Endothelial cell of umbilical vein (primary cell): Measurements from ENCODE around the gene IMPACT. TPM values are rescaled to one million over a fixed set of nuclear protein-coding genes. Genes with fewer than 3 reads are reported as not detected.

Experiments used
- BruUV-seq: library from RNA; stranded (reverse); fragments of 400-500 nt; replicated peaks from 2 replicates; lab custom pipeline; 2021; lab: Mats Ljungman, UMichigan
- CTCF ChIA-PET: fragments of 300-600, 350-600 bp; sonication (Branson Sonifier 250); formaldehyde crosslinking; loops from one replicate; lab custom pipeline; 2021; ENCODE audit warnings: antibody characterized with exemption, inconsistent platforms; lab: Charles Lee
- POLR2A ChIA-PET: fragments of 300-600, 350-600 bp; sonication (Branson Sonifier 250); formaldehyde crosslinking; loops from one replicate; lab custom pipeline; 2021; ENCODE audit warnings: antibody characterized with exemption, inconsistent platforms; lab: Charles Lee
- DNase-seq: peaks from one replicate; pipeline ENCODE4 v3.0.0-alpha.2; 2011; ENCODE audit warnings: low read depth, low spot score
- FAIRE-seq: peaks from 2 replicates; lab custom pipeline; 2011; peaks lifted over from hg19 to GRCh38; lab: Jason Lieb, UNC
- H2AFZ ChIP-seq: 2 replicates; pipeline ENCODE4 v1.6.0; 2012; ENCODE audit warnings: low read depth, low read length, control low read depth, inconsistent platforms
- H3K27ac ChIP-seq: 2 replicates; pipeline ENCODE4 v1.5.1; 2011; ENCODE audit warnings: low read depth, mild to moderate bottlenecking, control low read depth, low read length, moderate library complexity; ENCODE audit not compliant: insufficient read depth
- H3K27me3 ChIP-seq, 2 experiments: 2 replicates each; pipeline versions ENCODE4 v1.6.0 to v1.6.1; 2011; ENCODE audit warnings: low read length in 2 of 2, mixed read lengths in 1 of 2; ENCODE audit not compliant: control insufficient read depth in 2 of 2, insufficient read depth in 2 of 2
- H3K36me3 ChIP-seq, 2 experiments: 2 replicates in 1 of 2; 3 replicates in 1 of 2; pipeline ENCODE4 v1.5.1; 2011; ENCODE audit warnings: low read length in 2 of 2, mild to moderate bottlenecking in 1 of 2, moderate library complexity in 1 of 2; ENCODE audit not compliant: control insufficient read depth in 2 of 2, insufficient read depth in 2 of 2; ENCODE audit errors: extremely low read depth in 1 of 2
- H3K4me1 ChIP-seq: 3 replicates; pipeline ENCODE4 v1.5.1; 2011; ENCODE audit warnings: mild to moderate bottlenecking, low read length; ENCODE audit not compliant: control insufficient read depth, insufficient read depth; ENCODE audit errors: extremely low read depth
- H3K4me2 ChIP-seq: 2 replicates; pipeline ENCODE4 v1.6.1; 2011; ENCODE audit warnings: low read length, control low read depth, mixed read lengths; ENCODE audit not compliant: insufficient read depth
- H3K4me3 ChIP-seq, 3 experiments: fragments of 200-600 bp in 1 of 3; sonication (generic), shearing (Covaris generic) in 1 of 3; replicated peaks in 1 of 3; 2 replicates each; pipeline ENCODE4 v1.5.1; 2011 to 2016; ENCODE audit warnings: control low read depth in 3 of 3, low read length in 3 of 3, mild to moderate bottlenecking in 2 of 3, inconsistent platforms in 1 of 3, low read depth in 1 of 3, moderate library complexity in 1 of 3; ENCODE audit not compliant: insufficient read depth in 1 of 3
- H3K79me2 ChIP-seq: 2 replicates; pipeline ENCODE4 v1.6.0; 2012; ENCODE audit warnings: low read length, inconsistent platforms; ENCODE audit not compliant: control insufficient read depth, insufficient read depth
- H3K9ac ChIP-seq: replicated peaks from 2 replicates; pipeline ENCODE3; 2011; ENCODE audit warnings: low read length, control low read depth; ENCODE audit not compliant: insufficient read depth; ENCODE audit errors: extremely low read depth
- H3K9me1 ChIP-seq: replicated peaks from 3 replicates; pipeline ENCODE4 v1.6.0; 2011; ENCODE audit warnings: mild to moderate bottlenecking, low read length; ENCODE audit not compliant: control insufficient read depth, insufficient read depth; ENCODE audit errors: extremely low read depth
- H3K9me3 ChIP-seq: replicated peaks from 2 replicates; pipeline ENCODE4 v1.5.1; 2012; ENCODE audit warnings: low read length, inconsistent platforms; ENCODE audit not compliant: control insufficient read depth, insufficient read depth
- H4K20me1 ChIP-seq: replicated peaks from 2 replicates; pipeline ENCODE3; 2011; ENCODE audit warnings: mild to moderate bottlenecking, low read length; ENCODE audit not compliant: control insufficient read depth, insufficient read depth; ENCODE audit errors: extremely low read depth
- EZH2 ChIP-seq: IDR thresholded peaks from 2 replicates; pipeline ENCODE4 v1.6.1; 2012; ENCODE audit warnings: borderline replicate concordance, low read depth, mild to moderate bottlenecking, moderate library complexity, low read length, inconsistent platforms; ENCODE audit not compliant: severe bottlenecking
- FOS ChIP-seq: IDR thresholded peaks from 2 replicates; pipeline ENCODE4 v1.6.1; 2011; ENCODE audit warnings: mild to moderate bottlenecking, low read length, moderate library complexity, borderline replicate concordance; ENCODE audit not compliant: insufficient read depth
- GATA2 ChIP-seq: IDR thresholded peaks from 2 replicates; pipeline ENCODE4 v1.7.0; 2011; ENCODE audit warnings: low read depth, mild to moderate bottlenecking, moderate library complexity, mixed read lengths, low read length; ENCODE audit not compliant: insufficient read length, insufficient read depth
- JUN ChIP-seq: IDR thresholded peaks from 2 replicates; pipeline ENCODE4 v1.6.1; 2011; ENCODE audit warnings: borderline replicate concordance, low read depth; ENCODE audit not compliant: insufficient read length, insufficient read depth
- MYC ChIP-seq: IDR thresholded peaks from one replicate; pipeline ENCODE4 v1.6.1; 2011; ENCODE audit warnings: mild to moderate bottlenecking, low read depth, low read length
- POLR2A ChIP-seq: IDR thresholded peaks from 2 replicates; pipeline ENCODE4 v1.6.1; 2012; ENCODE audit warnings: low read depth, mild to moderate bottlenecking, control low read depth, low read length
- POLR2AphosphoS5 ChIP-seq: IDR thresholded peaks from 2 replicates; pipeline ENCODE4 v1.6.1; 2012; ENCODE audit warnings: low read depth, mild to moderate bottlenecking, control low read depth, low read length, moderate library complexity; ENCODE audit not compliant: insufficient read depth
- dilution Hi-C: fragments of 300-500 bp; cut with MboI; formaldehyde crosslinking; loops from one replicate; pipeline ENCODE4 v1.15.0; 2019; ENCODE audit warnings: low sequenced_read_pairs; ENCODE audit not compliant: extremely low pct_ligation_motif_present
- intact Hi-C: fragments of 100-400 bp; cut with micrococcal nuclease; formaldehyde crosslinking; loops from one replicate; pipeline ENCODE4 v1.10.0; 2022
- polyA plus RNA-seq, 4 experiments: library from polyadenylated mRNA; depleted of rRNA in 3 of 4; stranded (reverse) in 3 of 4; unstranded in 1 of 4; fragments of >200 nt; gene quantifications; 2 replicates each; pipeline versions ENCODE4 v1.2.1 to v1.2.3, GENCODE V29; 2011 to 2012; ENCODE audit warnings: missing spikeins in 1 of 4
- total RNA-seq: library from RNA; stranded (reverse); gene quantifications from 2 replicates; pipeline ENCODE4 v1.2.3, GENCODE V29; 2021
- TF ChIP-seq, protein P1 (sequence below): IDR thresholded peaks from 2 replicates; pipeline ENCODE4 v1.6.1; 2011; ENCODE audit not compliant: insufficient read depth, insufficient read length
- TF ChIP-seq, protein P2 (sequence below), 2 donors: IDR thresholded peaks; 1 replicate in 1 of 2; 2 replicates in 1 of 2; pipeline ENCODE4 v1.5.1; 2011; ENCODE audit warnings: low read length in 2 of 2, mild to moderate bottlenecking in 2 of 2, moderate library complexity in 2 of 2, control low read depth in 1 of 2, inconsistent platforms in 1 of 2, low read depth in 1 of 2; ENCODE audit not compliant: insufficient read depth in 1 of 2; ENCODE audit errors: extremely low read depth in 1 of 2

The IMPACT gene
- total and polyA plus RNA-seq, 2 donors (not counting 3 experiments of a cell fraction or from before 2014, with no cell fraction given) = 15.4 to 28.6 TPM

GRCh38 chr18:24491927-24492834 is 65.7 kb downstream of the IMPACT start:
- Histone ChIP-seq H3K27me3 (peaks cover 4% of the 10 kb centered on the region in 2 experiments), H3K36me3 (no peaks in the 10 kb centered on the region), H3K27ac (no peak overlapping the region), H3K9ac (no peak overlapping the region), H3K4me3 (no peak overlapping the region), H3K4me2 (no peak overlapping the region), H2AFZ (no peak overlapping the region), H3K4me1 (no peaks in the 10 kb centered on the region), H4K20me1 (no peaks in the 10 kb centered on the region), H3K9me3 (no peaks in the 10 kb centered on the region), H3K9me1 (no peaks in the 10 kb centered on the region), H3K79me2 (no peaks in the 10 kb centered on the region)
- POLR2A ChIA-PET = no interaction called here
- CTCF ChIA-PET = interaction anchor here (0.9 to 11.6 kb wide), 5 partner anchors 10 to 315 kb away, joined by 3 to 355 read pairs (median 9); no protein-coding TSS in a partner anchor
- BruUV-seq = no TSS peak
- dilution Hi-C loops = no loop called here
- intact Hi-C loops = no loop called here
- TF ChIP-seq, protein P1, sequence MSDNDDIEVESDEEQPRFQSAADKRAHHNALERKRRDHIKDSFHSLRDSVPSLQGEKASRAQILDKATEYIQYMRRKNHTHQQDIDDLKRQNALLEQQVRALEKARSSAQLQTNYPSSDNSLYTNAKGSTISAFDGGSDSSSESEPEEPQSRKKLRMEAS = no peak
- no peak for TF ChIP-seq POLR2AphosphoS5
- no peak for TF ChIP-seq POLR2A
- TF ChIP-seq JUN = no peak
- no peak for TF ChIP-seq EZH2
- TF ChIP-seq, protein P2, sequence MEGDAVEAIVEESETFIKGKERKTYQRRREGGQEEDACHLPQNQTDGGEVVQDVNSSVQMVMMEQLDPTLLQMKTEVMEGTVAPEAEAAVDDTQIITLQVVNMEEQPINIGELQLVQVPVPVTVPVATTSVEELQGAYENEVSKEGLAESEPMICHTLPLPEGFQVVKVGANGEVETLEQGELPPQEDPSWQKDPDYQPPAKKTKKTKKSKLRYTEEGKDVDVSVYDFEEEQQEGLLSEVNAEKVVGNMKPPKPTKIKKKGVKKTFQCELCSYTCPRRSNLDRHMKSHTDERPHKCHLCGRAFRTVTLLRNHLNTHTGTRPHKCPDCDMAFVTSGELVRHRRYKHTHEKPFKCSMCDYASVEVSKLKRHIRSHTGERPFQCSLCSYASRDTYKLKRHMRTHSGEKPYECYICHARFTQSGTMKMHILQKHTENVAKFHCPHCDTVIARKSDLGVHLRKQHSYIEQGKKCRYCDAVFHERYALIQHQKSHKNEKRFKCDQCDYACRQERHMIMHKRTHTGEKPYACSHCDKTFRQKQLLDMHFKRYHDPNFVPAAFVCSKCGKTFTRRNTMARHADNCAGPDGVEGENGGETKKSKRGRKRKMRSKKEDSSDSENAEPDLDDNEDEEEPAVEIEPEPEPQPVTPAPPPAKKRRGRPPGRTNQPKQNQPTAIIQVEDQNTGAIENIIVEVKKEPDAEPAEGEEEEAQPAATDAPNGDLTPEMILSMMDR (IDR thresholded peaks at IDR 0.05; ENCODE audit: extremely low read depth in 1 of 2, insufficient read depth in 1 of 2, low read depth in 1 of 2, low read length in 2 of 2) = no peak
- no peak for TF ChIP-seq MYC
- TF ChIP-seq GATA2 = no peak
- TF ChIP-seq FOS = no peak
- DNase-seq (no peak), FAIRE-seq (no peak)
